GM19351 (cell line): ENCODE measurements around the gene SGPP2.
"Not testable (repeated sequence)": the region's sequence is repeated elsewhere in the genome, so short reads cannot be mapped to it uniquely, and the experiment has no call there.

ENCODE experiments used
- ATAC-seq: cut with Tn5 transposase; IDR thresholded peaks from one replicate; pipeline ENCODE4 v1.9.1; 2021; ENCODE audit warnings: mild to moderate bottlenecking, moderate library complexity; ENCODE audit not compliant: unreplicated experiment

Gene SGPP2

DNA sequence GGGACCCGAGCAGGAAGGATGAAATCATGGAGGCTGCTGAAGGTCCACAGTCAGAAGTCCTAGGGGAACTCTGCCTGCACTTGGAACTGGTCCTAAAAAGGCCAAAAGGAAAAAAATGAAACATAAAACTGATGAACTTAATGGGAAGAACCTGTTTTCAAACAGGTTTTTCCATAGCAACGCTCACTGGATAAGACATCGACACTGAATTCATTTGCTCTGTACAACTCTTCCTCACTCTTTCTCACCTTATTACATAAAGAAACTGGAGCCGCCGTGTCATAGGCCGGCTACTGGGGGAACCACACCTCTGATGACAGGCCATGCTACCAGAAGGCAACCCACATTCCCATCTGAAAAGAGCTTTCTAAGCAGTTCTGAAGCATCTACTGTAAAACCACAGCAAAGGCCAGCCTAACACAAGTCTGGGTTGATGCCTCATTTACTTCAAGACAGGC, 147.9 kb downstream of the SGPP2 start:
- ATAC-seq: no peak

DNA sequence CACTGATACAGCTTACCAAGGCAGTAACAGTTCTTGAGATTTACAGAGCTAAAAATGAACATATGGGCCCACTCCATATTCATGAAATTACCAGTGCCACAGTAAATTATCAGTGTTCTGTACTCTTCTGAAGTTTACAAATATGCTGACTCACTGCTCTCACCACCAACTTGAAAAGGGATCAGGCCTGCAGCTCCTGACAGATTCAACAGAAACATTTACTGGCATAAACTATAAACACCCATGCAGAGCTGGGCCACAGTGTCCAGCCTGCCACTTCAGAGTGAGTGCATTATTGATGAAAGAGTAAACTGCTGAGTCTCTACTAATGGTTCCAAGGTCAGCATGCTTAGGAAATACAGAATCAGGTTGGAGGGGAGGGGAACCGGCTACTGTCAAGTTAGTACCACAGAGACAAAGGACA, 148.4 kb downstream of the SGPP2 start:
- ATAC-seq: no peak

GRCh38 chr2:222575618-222576017, 151.3 kb downstream of the SGPP2 start:
- no peak for ATAC-seq

- no peak for ATAC-seq
Observed at GRCh38 chr2:222576171-222577081, 152.1 kb downstream of the SGPP2 start.

GRCh38 chr2:222577341-222577740, 153.0 kb downstream of the SGPP2 start:
- no peak for ATAC-seq

- ATAC-seq: no peak
Observed at GRCh38 chr2:222582928-222583327, 158.6 kb downstream of the SGPP2 start.

DNA sequence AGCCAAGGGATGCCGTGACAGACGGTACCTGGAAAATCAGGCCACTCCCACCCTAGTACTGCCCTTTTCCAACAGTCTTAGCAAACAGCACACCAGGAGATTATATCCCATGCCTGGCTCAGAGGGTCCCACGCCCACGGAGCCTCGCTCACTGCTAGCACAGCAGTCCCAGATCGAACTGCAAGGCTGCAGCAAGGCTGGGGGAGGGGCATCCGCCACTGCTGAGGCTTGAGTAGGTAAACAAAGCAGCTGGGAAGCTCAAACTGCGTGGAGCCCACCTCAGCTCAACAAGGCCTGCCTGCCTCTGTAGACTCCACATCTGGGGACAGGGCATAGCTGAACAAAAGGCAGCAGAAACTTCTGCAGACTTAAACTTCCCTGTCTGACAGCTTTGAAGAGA, 160.2 kb downstream of the SGPP2 start:
- not testable (repeated sequence) for ATAC-seq

DNA sequence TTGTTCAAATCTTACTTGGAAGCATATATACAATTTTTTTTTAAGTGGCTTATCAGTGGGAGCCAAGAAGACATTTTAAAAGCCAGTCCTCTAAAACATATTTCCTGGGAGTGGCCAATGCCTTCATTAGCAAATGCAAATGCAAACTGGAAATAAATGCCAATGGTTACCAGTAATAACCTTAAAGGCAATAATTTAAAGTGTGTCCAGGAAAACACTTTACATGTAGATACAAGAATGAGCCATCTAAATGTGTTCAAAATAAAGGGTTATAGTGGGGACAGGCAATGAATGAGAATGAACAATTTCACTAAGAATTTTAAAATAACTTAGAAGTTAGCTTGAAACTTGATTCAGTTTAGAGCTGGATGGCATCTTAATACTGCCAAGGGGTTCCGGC, 167.3 kb downstream of the SGPP2 start:
- ATAC-seq: no peak

DNA sequence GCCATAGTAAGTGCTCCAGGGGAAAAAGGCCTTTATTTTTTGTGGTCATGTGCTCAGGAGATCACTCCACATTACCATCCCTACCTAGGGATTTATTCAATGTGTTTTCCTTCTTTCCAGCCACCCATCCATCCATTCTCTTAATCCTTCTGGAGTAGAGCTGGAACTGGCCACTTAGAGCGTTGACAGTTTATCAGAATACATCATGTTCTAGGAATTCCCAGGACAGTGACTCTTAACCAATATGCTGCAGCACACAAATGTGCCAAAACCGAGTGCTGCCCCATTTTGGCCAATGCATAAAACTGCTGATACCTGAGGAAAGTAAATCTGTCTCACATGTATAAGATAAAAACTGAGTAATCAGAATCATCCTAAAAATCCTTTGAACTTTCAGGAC, 167.8 kb downstream of the SGPP2 start:
- no peak for ATAC-seq

GRCh38 chr2:222594679-222595078, 170.3 kb downstream of the SGPP2 start:
- ATAC-seq: no peak

DNA sequence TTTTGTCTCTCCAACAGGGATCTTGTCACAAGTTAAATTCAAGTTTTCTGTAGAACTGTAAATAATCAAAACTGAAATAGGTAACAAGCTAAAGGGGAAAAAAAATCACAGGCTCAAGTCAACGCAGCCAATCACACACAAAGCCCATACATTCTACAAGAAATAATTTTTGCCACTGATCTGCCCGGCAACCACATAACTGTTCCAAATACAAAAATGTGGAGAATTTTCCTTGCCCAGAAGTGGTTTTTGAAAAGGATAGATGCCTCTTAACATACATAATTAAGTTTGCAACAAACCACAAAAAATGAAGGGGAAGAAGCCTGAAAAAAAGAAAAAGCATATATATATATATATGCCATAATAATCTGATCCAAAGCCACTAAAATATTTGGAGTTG, 171.2 kb downstream of the SGPP2 start:
- ATAC-seq: no peak

- no peak for ATAC-seq
Observed at GRCh38 chr2:222598611-222599010, 174.3 kb downstream of the SGPP2 start.

DNA sequence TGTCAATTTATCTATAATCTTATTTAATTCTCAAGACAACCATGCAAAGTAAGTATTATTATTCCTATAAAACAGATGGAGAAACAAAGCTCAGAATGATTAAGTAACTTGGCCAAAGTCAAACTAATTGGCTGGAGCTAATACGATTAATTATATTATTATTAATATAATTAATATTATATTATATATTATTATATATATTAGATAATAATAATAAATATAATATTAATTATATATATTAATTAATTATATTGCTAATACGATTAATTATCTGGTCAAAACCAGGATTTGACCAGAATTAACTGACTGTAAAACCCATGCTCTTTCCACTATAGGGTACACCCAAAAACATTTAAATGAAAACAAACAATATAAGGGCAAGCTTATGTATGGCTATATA, 179.2 kb downstream of the SGPP2 start:
- ATAC-seq: no peak

GRCh38 chr2:222604749-222605515, 180.6 kb downstream of the SGPP2 start:
- ATAC-seq: no peak

- no peak for ATAC-seq
Observed at GRCh38 chr2:222606306-222606705, 182.0 kb downstream of the SGPP2 start.

- ATAC-seq: no peak
Observed at GRCh38 chr2:222608081-222608480, 183.7 kb downstream of the SGPP2 start.

- ATAC-seq: no peak
Observed at GRCh38 chr2:222609381-222609780, 185.0 kb downstream of the SGPP2 start.
